Measurements from ENCODE around the gene RPS26.
A peak's percentile ranks its signal among the peaks of the same experiment; 100 is the strongest.
"Not testable (repeated sequence)": the region's sequence is repeated elsewhere in the genome, so short reads cannot be mapped to it uniquely, and the experiment has no call there.

RPS26 gene

DNA sequence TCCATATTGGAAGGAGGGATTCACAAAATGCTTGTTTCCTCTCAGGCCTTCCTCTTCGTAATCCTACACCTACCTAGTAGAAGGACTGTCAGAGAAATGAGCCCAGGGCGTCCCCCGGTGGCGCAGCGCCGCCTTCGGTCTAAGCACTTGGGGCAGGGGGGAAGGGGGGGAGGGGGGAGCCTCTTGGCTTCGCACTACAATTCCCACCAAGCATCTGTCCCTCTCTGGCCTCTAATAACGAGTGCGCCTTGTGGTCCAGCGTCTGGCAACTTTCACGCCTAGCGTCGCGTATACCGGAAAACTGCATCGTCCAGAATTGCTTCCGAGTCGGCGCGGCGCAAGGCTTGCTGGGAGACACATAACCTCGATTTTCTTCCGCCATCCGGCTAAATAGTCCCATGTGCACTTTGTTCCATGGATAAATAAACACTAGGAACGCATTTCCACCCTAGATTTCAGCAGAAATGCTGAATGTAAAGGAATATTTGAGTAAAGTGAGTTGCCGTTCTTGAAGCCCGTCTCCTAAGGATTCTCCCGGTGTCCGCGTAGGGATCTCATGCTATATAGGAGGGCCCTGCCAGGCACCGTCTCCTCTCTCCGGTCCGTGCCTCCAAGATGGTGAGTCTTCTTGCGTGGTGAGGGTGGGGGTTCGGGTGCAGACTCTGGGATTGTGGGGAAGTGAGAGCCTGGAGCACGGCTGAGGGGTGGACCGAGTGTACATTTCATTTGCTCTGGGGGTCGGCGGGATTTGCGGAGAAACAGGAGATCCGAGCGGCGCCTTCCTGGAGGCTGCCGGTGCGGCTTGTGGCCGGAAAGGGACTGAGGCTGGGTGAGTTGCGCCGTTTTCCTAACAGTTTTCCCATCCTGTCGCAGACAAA is at the start of gene RPS26:
TSS of gene RPS26 (plus strand) at position 367 of the 878 bp plus-strand sequence. CDS start at position 616, 249 bp downstream.
- H3K4me1 Mint-ChIP-seq: peaks cover 16% of the 10 kb centered on the region
- DNase-seq (ENCODE audit: low spot score in 2 of 2): peak; percentile 84 to 91
- no peaks in the 10 kb centered on the region for H3K9me3 Mint-ChIP-seq
- ATAC-seq (ENCODE audit: low read depth): peak; percentile 93
- H3K27ac Mint-ChIP-seq: peak within 1 kb of the TSS; percentile 93
- no peaks in the 10 kb centered on the region for H3K27me3 Mint-ChIP-seq
- peak within 1 kb of the TSS; percentile 93 for H3K4me3 Mint-ChIP-seq
- H3K36me3 Mint-ChIP-seq: peaks cover 15% of the 10 kb centered on the region

GRCh38 chr12:55993230-55993853 is 48.4 kb upstream of the RPS26 start:
- peaks cover 27% of the 10 kb centered on the region for H3K36me3 Mint-ChIP-seq
- H3K4me1 Mint-ChIP-seq: peaks cover 12% of the 10 kb centered on the region
- no peak for DNase-seq (ENCODE audit: low spot score in 2 of 2)
- H3K9me3 Mint-ChIP-seq: no peaks in the 10 kb centered on the region
- no peaks in the 10 kb centered on the region for H3K27me3 Mint-ChIP-seq
- H3K4me3 Mint-ChIP-seq: no peak overlapping the region
- no peak for ATAC-seq (ENCODE audit: low read depth)
- no peak overlapping the region for H3K27ac Mint-ChIP-seq

DNA sequence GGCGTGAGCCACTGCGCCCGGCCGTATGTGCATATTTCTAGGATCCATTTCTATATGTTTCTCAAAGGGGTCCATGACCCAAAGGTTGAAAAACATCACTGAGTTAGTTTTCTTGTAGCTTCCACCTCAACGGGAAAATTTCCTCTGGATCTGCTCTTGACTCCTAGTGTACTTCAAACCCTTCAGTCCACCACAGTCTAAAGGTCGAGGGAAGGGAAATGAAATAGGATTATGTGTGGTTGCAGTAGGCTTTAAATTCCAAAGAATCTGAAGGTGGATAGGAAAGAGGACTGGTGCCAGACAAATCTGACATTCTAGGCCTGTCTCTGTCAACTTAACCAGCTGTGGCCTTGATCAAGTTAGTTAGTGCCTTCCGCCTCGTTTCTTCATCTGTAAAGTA is 46.4 kb upstream of the RPS26 start:
- Mint-ChIP-seq H3K27ac (no peak overlapping the region), H3K36me3 (peaks cover 19% of the 10 kb centered on the region)
- ATAC-seq (ENCODE audit: low read depth): no peak

DNA sequence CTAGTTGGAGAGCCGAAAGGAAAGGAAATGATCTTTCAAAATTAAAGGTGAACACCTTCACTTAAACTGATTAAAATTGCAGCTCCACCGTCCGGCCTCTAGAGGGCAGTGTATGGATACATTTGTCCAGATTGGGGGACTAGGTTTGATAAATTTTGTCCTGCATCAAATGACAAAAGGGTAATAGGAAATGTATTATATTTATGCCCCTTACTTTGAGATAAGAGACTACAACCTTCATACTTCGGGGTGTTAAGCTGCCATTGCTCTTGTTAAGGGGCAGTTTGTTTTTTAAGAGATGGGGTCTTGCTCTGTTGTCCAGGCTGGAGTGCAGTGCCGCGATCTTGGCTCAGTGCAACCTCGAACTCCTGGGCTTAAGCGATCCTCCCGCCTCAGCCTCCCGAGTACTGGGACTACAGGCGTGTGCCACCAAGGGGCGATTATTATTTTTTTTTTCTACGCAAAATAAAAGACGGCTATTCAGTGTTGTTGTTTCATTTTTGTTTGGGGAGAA is 45.5 kb upstream of the RPS26 start:
- peaks cover 13% of the 10 kb centered on the region for H3K36me3 Mint-ChIP-seq
- ATAC-seq (ENCODE audit: low read depth) (peak; percentile 73), DNase-seq (ENCODE audit: low spot score in 2 of 2) (peak; percentile 57 to 62)
- H3K4me3 Mint-ChIP-seq: peak overlapping the region; percentile 79
- H3K9me3 Mint-ChIP-seq: no peaks in the 10 kb centered on the region
- H3K27me3 Mint-ChIP-seq: no peaks in the 10 kb centered on the region
- no peak overlapping the region for H3K27ac Mint-ChIP-seq
- peaks cover 12% of the 10 kb centered on the region for H3K4me1 Mint-ChIP-seq

More for the DNA sequence above, 46.4 kb upstream of the RPS26 start:
- H3K9me3 Mint-ChIP-seq: no peaks in the 10 kb centered on the region
- DNase-seq (ENCODE audit: low spot score in 2 of 2): no peak
- no peaks in the 10 kb centered on the region for H3K27me3 Mint-ChIP-seq
- H3K4me1 Mint-ChIP-seq: peaks cover 12% of the 10 kb centered on the region
- H3K4me3 Mint-ChIP-seq: no peak overlapping the region

DNA sequence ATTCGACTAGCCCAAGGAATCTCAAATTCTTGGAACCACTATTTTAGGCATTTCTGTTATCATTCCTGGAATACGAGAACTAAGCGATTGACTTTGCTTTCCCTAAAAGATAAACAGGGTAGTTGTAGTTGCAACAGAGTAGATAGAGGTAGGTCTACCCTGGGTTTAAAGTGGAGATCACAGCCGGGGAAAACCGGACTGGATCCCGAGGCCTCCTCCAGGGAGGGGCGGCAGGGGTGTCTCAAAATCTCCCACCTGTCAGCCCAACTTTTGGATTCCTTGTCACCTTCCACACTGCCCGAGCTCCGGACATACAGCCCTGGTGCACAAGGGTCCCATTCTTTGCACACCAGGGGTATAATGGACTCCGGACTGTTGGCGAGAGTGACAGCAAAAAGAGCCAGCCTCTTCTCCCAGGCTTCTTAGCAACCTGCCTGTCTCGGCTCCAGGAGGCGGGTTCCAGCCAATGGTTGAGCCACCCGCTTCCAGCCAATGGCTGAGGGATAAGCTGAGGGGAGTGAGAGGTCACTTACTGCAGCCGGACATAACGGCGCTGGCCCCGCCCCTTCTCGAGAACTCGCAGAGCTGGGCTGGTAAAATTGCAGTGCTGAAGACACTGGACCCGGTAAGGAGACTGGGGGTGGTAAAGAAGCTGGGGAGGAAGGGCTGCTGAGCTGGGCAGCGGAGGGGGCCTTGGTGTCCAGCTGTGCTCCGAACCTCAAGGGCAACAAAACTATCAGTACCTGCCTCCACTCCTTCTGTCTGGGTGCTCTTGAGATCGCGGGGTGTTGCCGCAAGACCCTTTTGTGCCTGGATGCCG is 44.8 kb upstream of the RPS26 start, which contains the start of gene SUOX:
TSS of gene SUOX (plus strand) at position 562 of the 820 bp plus-strand sequence. CDS start 4,946 bp downstream, outside the sequence.
- Mint-ChIP-seq H3K9me3 (no peaks in the 10 kb centered on the region), H3K27ac (no peak within 1 kb of the TSS), H3K27me3 (no peaks in the 10 kb centered on the region), H3K4me1 (peaks cover 12% of the 10 kb centered on the region), H3K4me3 (peak within 1 kb of the TSS; percentile 79), H3K36me3 (peaks cover 8% of the 10 kb centered on the region)
- no peak for DNase-seq (ENCODE audit: low spot score in 2 of 2)
- peak; percentile 65 for ATAC-seq (ENCODE audit: low read depth)

GRCh38 chr12:55997535-55997859 is 44.2 kb upstream of the RPS26 start:
- no peak for DNase-seq (ENCODE audit: low spot score in 2 of 2)
- H3K4me1 Mint-ChIP-seq: peaks cover 12% of the 10 kb centered on the region
- no peaks in the 10 kb centered on the region for H3K9me3 Mint-ChIP-seq
- ATAC-seq (ENCODE audit: low read depth): peak; percentile 26
- H3K4me3 Mint-ChIP-seq: peak overlapping the region; percentile 79
- no peaks in the 10 kb centered on the region for H3K27me3 Mint-ChIP-seq
- H3K27ac Mint-ChIP-seq: no peak overlapping the region
- H3K36me3 Mint-ChIP-seq: peaks cover 2% of the 10 kb centered on the region

DNA sequence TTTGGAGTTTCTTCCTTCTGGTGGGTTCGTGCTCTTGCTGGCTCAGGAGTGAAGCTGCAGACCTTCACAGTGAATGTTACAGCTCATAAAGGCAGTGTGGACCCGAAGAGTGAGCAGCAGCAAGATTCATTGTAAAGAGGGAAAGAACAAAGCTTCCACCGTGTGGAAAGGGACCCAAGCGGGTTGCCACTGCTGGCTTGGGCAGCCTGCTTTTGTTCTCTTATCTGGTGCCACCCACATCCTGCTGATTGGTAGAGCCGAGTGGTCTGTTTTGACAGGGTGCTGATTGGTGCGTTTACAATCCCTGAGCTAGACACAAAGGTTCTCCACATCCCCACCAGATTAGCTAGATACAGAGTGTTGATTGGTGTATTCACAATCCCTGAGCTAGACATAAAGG is 42.2 kb upstream of the RPS26 start:
- not testable (repeated sequence) for H3K27me3 Mint-ChIP-seq, H3K9me3 Mint-ChIP-seq, H3K27ac Mint-ChIP-seq

DNA sequence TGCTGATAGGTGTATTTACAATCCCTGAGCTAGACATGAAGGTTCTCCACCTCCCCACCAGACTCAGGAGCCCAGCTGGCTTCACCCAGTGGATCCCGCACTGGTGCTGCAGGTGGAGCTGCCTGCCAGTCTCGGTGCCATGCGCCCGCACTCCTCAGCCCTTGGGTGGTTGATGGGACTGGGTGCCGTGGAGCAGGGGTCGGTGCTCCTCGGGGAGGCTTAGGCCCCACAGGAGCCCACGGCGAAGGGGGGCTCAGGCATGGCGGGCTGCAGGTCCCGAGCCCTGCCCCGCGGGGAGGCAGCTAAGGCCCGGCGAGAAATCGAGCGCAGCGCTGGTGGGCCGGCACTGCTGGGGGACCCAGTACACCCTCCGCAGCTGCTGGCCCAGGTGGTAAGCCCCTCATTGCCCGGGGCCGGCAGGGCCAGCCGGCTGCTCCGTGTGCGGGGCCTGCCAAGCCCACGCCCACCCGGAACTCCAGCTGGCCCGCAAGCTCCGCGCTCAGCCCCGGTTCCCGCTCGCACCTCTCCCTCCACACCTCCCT is 41.6 kb upstream of the RPS26 start:
- not testable (repeated sequence) for H3K9me3 Mint-ChIP-seq; H3K27ac Mint-ChIP-seq; H3K27me3 Mint-ChIP-seq; H3K36me3 Mint-ChIP-seq; ATAC-seq (ENCODE audit: low read depth); DNase-seq (ENCODE audit: low spot score in 2 of 2); H3K4me3 Mint-ChIP-seq
- H3K4me1 Mint-ChIP-seq: peaks cover 12% of the 10 kb centered on the region

More for the DNA sequence above, 42.2 kb upstream of the RPS26 start:
- not testable (repeated sequence) for H3K4me3 Mint-ChIP-seq; H3K36me3 Mint-ChIP-seq; DNase-seq (ENCODE audit: low spot score in 2 of 2); ATAC-seq (ENCODE audit: low read depth)
- H3K4me1 Mint-ChIP-seq: peaks cover 12% of the 10 kb centered on the region

GRCh38 chr12:56001487-56002100 is 40.1 kb upstream of the RPS26 start:
- no peak for DNase-seq (ENCODE audit: low spot score in 2 of 2)
- H3K4me3 Mint-ChIP-seq: no peak overlapping the region
- H3K9me3 Mint-ChIP-seq: no peaks in the 10 kb centered on the region
- ATAC-seq (ENCODE audit: low read depth): no peak
- H3K27me3 Mint-ChIP-seq: no peaks in the 10 kb centered on the region
- no peaks in the 10 kb centered on the region for H3K36me3 Mint-ChIP-seq
- H3K4me1 Mint-ChIP-seq: peaks cover 12% of the 10 kb centered on the region
- no peak overlapping the region for H3K27ac Mint-ChIP-seq

DNA sequence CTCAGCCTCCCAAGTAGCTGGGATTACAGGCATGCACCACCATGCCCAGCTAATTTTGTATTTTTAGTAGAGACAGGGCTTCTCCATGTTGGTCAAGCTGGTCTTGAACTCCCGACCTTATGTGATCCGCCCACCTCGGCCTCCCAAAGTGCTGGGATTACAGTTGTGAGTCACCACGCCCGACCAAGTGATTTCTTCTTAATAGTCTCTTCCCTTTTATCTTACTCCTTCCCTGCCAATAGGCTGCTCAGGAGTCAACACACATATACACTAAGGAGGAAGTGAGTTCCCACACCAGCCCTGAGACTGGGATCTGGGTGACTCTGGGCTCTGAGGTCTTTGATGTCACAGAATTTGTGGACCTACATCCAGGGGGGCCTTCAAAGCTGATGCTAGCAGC is 38.3 kb upstream of the RPS26 start:
- H3K27ac Mint-ChIP-seq; DNase-seq (ENCODE audit: low spot score in 2 of 2); H3K27me3 Mint-ChIP-seq; ATAC-seq (ENCODE audit: low read depth); H3K9me3 Mint-ChIP-seq; H3K36me3 Mint-ChIP-seq; H3K4me3 Mint-ChIP-seq: not testable (repeated sequence)
- H3K4me1 Mint-ChIP-seq: peaks cover 11% of the 10 kb centered on the region

DNA sequence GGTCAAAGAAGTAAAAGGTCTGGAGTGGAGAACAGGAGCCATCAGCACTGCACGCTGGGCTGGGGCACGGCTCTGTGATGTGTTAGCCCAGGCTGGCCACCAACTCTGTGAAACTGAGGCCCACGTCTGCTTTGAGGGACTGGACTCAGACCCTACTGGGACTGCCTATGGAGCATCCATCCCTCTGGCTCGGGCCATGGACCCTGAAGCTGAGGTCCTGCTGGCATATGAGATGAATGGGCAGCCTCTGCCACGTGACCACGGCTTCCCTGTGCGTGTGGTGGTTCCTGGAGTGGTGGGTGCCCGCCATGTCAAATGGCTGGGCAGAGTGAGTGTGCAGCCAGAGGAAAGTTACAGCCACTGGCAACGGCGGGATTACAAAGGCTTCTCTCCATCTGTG is 37.5 kb upstream of the RPS26 start:
- Mint-ChIP-seq H3K4me1 (peaks cover 13% of the 10 kb centered on the region), H3K4me3 (no peak overlapping the region), H3K36me3 (no peaks in the 10 kb centered on the region), H3K9me3 (no peaks in the 10 kb centered on the region), H3K27me3 (no peaks in the 10 kb centered on the region), H3K27ac (no peak overlapping the region)
- DNase-seq (ENCODE audit: low spot score in 2 of 2): no peak
- no peak for ATAC-seq (ENCODE audit: low read depth)

- ATAC-seq (ENCODE audit: low read depth) (peak; percentile 88), DNase-seq (ENCODE audit: low spot score in 2 of 2) (peak in 1 of 2 donors; percentile 49)
- peak overlapping the region; percentile 87 for H3K4me3 Mint-ChIP-seq
- H3K27ac Mint-ChIP-seq: peak overlapping the region; percentile 80
- no peaks in the 10 kb centered on the region for H3K9me3 Mint-ChIP-seq
- peaks cover 13% of the 10 kb centered on the region for H3K4me1 Mint-ChIP-seq
- H3K36me3 Mint-ChIP-seq: no peaks in the 10 kb centered on the region
- H3K27me3 Mint-ChIP-seq: no peaks in the 10 kb centered on the region
Observed at GRCh38 chr12:56007564-56008559, 33.9 kb upstream of the RPS26 start.

Data from memory B cell (primary cell).